GM18861 (cell line): ENCODE results near the gene CDKN1C.
A peak's percentile ranks its signal among the peaks of the same experiment; 100 is the strongest.
"Not testable (repeated sequence)": the region's sequence is repeated elsewhere in the genome, so short reads cannot be mapped to it uniquely, and the experiment has no call there.

ENCODE experiments used
- ATAC-seq: cut with Tn5 transposase; IDR thresholded peaks from one replicate; pipeline ENCODE4 v1.9.1; 2021; ENCODE audit not compliant: unreplicated experiment

CDKN1C gene

DNA sequence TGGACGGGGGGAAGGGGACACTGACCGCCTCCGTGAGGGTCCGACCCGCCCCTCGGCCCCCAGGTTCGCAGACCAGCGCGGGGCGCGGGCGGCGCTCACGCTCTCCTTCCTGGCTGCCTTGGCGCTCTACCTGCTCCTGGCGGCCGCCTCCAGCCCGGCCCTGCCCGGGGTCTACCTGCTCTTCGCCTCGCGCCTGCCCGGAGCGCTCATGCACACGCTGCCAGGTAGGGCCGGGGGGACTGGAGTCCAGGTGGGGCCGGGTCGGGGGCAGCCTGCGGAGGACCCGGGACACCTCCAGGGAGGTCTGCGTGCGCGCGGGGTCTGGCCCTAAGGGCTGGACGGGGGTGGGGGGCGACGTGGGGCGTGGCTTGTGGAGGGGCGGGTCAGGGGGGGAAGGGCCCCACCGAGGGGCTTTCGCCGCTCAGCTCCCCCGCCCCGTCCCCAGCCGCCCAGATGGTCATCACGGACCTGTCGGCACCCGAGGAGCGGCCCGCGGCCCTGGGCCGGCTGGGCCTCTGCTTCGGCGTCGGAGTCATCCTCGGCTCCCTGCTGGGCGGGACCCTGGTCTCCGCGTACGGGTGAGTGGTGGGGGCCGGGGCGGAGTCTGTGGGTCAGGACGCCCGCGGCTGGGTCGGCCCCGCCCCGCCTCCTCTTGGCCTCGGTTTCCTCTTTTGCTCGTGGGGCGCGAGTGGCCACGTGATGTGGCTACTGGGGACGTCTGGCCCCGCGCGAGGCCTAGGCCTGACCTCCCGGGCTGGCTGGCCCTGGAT lies 23.7 kb upstream of the CDKN1C start:
- ATAC-seq: no peak

DNA sequence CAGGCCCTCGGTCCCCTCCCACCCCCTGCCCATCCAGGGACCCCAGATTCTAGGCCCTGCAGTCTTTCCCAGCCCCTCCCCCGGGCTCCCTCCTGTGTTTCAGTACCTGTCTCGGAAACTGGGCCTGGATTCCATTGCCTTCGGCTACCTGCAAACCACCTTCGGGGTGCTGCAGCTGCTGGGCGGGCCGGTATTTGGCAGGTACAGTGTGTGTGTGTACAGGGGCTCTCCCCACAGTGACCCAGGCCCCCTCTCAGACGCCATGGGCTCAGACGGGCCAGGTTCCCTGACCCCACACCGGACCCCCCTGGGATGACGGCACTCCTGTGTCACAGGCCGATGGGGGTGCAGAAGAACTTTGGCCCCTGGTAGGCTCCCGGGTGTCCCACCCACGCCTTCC lies 22.6 kb upstream of the CDKN1C start:
- no peak for ATAC-seq

DNA sequence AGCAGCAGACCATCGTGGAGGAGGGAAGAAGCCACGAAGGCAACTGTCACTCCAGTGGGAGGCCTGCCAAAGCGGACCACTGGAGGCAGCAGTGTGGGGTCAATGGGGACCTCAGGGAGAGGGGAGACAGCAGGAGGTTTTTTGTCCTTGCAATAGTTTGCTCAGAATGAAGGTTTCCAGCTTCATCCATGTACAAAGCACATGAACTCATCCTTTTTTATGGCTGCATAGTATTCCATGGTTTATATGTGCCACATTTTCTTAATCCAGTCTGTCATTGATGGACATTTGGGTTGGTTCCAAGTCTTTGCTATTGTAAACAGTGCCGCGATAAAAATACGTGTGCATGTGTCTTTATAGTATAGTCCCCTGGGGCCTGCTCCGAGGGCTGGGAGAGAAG lies 19.7 kb upstream of the CDKN1C start:
- ATAC-seq: not testable (repeated sequence)

GRCh38 chr11:2904153-2905052 lies 18.8 kb upstream of the CDKN1C start:
- no peak for ATAC-seq

GRCh38 chr11:2903672-2904011 lies 18.1 kb upstream of the CDKN1C start:
- ATAC-seq: no peak

DNA sequence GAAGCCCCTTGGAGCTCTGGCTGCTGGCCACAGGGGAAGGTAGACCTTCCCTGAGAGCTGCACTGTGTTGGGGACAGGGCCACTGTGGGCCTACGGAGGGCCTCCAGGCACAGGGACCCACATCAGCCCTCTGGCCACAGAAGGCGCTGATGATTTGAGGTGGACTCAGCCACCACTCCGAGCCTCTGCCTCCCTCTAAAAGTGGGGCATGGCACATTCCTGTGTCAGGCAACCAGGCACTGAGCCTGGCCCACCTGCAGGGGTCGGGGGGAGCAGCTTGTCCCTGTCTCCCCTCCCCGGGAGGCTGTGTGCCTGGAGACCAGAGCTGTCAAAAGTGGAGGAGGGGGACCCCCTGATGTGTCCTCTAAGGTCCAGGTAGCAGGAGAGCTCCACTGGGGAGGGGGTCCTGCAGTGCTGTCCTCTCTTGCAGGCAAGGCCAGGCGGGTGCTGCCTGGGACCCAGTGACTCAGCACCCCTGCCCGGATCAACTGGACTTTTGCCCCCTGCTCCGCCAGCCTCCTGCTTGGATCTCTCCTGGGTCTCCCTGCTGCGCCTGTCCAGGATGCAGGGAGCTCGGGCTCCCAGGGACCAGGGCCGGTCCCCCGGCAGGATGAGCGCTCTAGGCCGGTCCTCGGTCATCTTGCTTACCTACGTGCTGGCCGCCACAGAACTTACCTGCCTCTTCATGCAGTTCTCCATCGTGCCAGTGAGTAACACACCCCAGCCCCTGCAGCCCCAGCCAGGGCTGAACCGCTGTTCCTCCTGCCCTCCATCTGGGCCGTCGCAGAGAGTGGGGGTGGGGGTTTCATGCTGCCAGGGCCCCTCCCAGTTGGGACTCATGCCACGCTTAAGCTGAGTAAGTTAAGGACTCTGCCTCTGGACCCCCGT lies 17.5 kb upstream of the CDKN1C start:
- ATAC-seq: peak; percentile 2

GRCh38 chr11:2901854-2902783 lies 16.5 kb upstream of the CDKN1C start:
- peak; percentile 79 for ATAC-seq

- no peak for ATAC-seq
These were observed 15.7 kb upstream of the CDKN1C start for GRCh38 chr11:2901196-2901796.

- no peak for ATAC-seq
These were observed 13.7 kb upstream of the CDKN1C start for GRCh38 chr11:2899080-2899783.

DNA sequence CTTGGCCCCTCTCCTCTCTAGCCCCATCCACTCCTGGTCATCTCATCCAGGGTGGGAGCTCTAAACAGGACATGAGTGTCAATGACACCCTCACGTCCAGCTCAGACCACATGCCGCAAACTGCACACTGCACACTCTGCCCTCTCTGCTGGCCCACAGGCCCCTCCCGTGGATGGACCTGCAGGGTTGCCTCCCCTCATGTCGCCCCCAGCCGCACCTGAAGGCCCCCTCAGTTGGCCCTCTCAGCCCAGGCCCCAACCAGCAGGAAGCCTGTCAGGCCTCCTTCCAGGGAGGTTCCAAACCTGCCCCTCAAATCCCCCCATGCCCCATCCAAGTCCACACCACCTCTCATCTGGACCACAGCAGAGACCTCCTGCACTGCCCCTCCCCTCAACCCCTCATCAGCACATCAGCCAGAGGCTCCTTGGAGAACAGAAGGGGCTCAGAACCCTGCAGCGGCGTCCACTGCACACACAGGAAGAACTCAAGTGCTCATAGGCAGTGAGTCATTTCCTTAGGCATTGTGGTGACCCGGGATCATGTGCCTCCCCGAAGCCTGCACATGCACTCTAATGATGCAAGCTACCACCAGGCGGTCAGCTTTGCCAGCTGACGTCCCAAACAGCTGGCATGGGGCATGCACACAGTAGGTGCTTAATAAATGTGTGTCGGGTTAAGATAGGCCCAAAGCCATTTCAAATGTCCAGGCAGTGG lies 12.9 kb upstream of the CDKN1C start:
- peak; percentile 40 for ATAC-seq

GRCh38 chr11:2897048-2897447 lies 11.5 kb upstream of the CDKN1C start:
- no peak for ATAC-seq

- ATAC-seq: no peak
These were observed 10.5 kb upstream of the CDKN1C start for GRCh38 chr11:2896047-2896446.

DNA sequence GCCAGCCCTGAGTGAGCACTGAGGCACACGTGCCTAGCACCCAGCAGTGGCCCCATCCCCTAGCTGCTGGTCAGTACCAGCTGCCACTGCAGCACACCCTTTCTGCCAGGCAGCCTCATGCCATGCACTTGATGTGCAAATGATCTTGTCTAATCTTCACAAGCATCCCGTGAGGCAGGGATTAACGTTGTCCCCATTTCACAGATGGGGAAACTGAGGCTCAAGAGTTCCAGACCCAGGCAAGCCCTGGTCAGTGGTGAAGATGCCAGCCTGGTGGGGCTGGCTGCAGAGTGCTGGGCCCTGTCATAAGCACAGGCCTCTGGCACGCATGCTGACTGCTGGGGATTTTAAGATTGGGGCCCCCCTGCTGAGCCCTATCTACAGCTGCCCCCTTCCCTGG lies 8.4 kb upstream of the CDKN1C start:
- ATAC-seq: no peak

DNA sequence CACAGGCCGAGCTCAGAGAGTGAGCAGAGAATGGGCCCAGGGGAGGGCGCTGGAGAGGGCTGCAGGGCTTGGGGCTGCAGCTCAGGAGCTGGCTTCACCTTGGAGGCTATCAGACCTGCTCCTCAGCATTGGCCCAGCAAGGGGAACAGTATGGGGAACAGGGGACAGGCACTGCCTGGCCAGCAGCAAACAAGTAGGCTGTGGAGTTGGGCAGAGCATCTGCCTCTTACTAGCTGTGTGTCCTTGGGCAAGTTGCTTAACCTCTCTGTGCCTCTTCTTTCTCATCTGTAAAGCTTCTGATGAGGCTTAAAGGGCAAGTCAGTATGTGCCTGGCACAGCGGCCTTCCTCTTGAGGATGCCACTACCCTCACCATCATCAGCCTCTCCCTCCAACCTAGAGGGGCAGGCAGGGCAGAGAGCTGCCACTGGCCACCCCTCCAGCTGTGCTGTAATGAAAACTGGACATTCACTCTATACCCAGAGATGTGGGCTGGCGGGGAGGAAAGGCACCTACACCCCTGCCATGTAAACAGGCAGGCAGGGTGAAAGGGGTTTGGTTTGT lies 7.5 kb upstream of the CDKN1C start:
- ATAC-seq: no peak

DNA sequence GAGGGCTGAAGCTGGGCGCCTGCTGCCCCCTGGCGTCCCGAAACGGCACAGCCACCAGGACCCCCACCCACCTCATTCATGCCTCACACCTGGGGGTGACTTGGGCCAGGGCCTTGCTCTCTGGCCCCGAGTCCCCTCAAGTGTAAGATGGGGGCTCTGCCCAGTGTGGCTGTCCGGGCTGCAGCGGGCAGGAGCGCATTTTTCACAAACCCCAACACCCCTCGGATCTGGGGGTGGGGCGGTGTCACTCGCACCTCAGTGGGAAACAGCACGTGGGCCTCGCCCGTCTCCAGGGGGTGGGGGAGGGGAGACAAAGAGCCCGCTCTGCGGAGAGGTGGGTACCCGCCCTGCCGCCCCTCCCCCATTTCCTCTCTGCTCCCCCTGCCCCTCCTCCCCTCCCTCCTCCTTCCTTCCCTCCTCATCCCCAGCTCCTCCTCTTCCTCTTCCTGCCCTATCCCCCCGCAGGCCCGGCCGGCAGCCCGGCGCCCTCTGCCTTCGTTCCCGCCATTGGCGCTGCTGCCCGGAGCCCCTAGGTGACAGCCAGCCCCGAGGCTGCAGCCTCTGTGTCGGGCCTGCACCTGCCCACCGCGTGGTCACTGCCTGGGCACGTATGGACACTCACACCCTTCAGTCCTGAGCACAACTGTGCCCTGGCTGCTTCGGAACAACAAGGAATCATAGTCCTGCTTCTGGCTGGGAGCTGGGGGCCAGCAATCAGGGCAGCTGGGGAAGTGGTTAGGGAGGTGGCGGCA lies 6.8 kb upstream of the CDKN1C start:
- ATAC-seq: no peak

- ATAC-seq: no peak
These were observed 6.0 kb upstream of the CDKN1C start for GRCh38 chr11:2891326-2892214.
